ENCODE results near the gene GMDS.

GMDS gene

DNA sequence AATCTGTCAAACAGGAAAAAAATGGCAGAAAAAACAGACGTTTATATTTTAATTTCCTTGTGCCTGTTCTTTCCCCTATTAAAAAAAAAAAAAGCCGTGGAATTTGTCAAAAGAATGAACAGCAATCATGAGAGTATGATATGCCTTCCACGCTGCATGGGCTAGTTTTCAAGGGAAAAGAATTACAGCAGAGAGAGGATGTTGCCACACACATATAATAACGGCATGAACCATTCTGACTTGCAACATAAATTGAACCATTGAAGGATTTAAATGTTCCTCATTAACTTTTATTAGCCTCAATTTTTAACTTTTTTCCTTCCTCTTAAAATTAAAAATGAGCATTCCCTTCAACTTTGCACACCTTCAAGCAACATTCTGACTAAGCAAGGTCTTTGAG, 333.9 kb downstream of the GMDS start:
- TF ChIP-seq, protein P1, sequence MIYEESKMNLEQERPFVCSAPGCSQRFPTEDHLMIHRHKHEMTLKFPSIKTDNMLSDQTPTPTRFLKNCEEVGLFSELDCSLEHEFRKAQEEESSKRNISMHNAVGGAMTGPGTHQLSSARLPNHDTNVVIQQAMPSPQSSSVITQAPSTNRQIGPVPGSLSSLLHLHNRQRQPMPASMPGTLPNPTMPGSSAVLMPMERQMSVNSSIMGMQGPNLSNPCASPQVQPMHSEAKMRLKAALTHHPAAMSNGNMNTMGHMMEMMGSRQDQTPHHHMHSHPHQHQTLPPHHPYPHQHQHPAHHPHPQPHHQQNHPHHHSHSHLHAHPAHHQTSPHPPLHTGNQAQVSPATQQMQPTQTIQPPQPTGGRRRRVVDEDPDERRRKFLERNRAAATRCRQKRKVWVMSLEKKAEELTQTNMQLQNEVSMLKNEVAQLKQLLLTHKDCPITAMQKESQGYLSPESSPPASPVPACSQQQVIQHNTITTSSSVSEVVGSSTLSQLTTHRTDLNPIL (CRISPR knock-in tag; IDR thresholded peaks at IDR 0.05; ENCODE audit: low read depth), result no peak
- TF ChIP-seq, protein P2, sequence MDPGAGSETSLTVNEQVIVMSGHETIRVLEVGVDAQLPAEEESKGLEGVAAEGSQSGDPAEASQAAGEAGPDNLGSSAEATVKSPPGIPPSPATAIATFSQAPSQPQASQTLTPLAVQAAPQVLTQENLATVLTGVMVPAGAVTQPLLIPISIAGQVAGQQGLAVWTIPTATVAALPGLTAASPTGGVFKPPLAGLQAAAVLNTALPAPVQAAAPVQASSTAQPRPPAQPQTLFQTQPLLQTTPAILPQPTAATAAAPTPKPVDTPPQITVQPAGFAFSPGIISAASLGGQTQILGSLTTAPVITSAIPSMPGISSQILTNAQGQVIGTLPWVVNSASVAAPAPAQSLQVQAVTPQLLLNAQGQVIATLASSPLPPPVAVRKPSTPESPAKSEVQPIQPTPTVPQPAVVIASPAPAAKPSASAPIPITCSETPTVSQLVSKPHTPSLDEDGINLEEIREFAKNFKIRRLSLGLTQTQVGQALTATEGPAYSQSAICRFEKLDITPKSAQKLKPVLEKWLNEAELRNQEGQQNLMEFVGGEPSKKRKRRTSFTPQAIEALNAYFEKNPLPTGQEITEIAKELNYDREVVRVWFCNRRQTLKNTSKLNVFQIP (CRISPR knock-in tag; IDR thresholded peaks at IDR 0.05; ENCODE audit: borderline replicate concordance, low read depth), result no peak
- TF ChIP-seq, protein P3, sequence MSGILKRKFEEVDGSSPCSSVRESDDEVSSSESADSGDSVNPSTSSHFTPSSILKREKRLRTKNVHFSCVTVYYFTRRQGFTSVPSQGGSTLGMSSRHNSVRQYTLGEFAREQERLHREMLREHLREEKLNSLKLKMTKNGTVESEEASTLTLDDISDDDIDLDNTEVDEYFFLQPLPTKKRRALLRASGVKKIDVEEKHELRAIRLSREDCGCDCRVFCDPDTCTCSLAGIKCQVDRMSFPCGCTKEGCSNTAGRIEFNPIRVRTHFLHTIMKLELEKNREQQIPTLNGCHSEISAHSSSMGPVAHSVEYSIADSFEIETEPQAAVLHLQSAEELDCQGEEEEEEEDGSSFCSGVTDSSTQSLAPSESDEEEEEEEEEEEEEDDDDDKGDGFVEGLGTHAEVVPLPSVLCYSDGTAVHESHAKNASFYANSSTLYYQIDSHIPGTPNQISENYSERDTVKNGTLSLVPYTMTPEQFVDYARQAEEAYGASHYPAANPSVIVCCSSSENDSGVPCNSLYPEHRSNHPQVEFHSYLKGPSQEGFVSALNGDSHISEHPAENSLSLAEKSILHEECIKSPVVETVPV (CRISPR knock-in tag; IDR thresholded peaks at IDR 0.05), result no peak
- TF ChIP-seq ZFP3 (CRISPR knock-in tag; IDR thresholded peaks at IDR 0.05), result no peak
- no peak for TF ChIP-seq SNAI2 (CRISPR knock-in tag; IDR thresholded peaks at IDR 0.05)
- ATAC-seq, result no peak

DNA sequence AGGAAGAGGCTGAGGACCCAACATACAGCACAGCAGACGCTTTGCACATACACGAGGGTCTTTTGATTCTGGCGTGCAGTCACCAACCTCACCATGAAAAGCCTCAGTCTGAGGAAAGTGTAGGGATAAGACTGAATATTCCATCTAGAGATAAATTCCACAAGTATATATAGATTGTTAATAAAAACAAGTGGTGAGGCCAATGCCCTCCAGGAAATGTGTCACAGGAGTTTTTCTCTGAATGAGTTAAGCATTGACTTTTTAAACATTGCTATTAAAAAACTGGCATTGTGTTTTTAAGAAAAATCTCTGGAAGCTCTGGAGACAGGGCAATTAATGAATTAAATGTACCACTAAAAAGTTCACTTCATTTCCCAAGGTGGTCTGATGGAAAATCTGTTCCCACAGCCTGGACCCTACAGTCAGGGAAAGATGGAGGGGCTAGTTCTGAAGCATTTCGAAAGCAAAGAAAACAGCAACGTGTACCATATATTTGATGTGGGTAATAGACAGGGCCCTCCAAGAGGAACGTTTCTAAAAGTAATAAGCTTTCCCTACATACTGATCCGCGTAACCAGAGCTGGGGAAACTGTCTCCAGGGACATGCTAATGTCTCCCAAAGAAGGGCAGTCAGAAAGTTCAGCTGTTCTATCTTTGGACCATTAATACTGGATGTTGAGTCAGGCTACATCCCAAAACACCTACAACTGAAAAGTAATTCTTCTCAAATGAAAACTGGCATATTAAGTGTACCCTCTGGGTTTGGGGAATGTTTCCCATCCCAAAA, 334.6 kb downstream of the GMDS start:
- TF ChIP-seq RARB (CRISPR knock-in tag; IDR thresholded peaks at IDR 0.05) (no peak), CSDC2 (CRISPR knock-in tag; IDR thresholded peaks at IDR 0.05) (no peak), ISL1 (CRISPR knock-in tag; IDR thresholded peaks at IDR 0.05) (no peak), TOX (CRISPR knock-in tag; IDR thresholded peaks at IDR 0.05; ENCODE audit: borderline replicate concordance) (no peak), ZFP30 (CRISPR knock-in tag; IDR thresholded peaks at IDR 0.05) (no peak), TCF4 (CRISPR knock-in tag; IDR thresholded peaks at IDR 0.05; ENCODE audit: borderline replicate concordance) (no peak), ZNF565 (CRISPR knock-in tag; conservative IDR thresholded peaks at IDR 0.05; ENCODE audit: low read depth) (no peak), PPARA (CRISPR knock-in tag; IDR thresholded peaks at IDR 0.05; ENCODE audit: borderline replicate concordance) (no peak), BACH2 (CRISPR knock-in tag; IDR thresholded peaks at IDR 0.05; ENCODE audit: borderline replicate concordance) (no peak)
- TF ChIP-seq, protein P4, sequence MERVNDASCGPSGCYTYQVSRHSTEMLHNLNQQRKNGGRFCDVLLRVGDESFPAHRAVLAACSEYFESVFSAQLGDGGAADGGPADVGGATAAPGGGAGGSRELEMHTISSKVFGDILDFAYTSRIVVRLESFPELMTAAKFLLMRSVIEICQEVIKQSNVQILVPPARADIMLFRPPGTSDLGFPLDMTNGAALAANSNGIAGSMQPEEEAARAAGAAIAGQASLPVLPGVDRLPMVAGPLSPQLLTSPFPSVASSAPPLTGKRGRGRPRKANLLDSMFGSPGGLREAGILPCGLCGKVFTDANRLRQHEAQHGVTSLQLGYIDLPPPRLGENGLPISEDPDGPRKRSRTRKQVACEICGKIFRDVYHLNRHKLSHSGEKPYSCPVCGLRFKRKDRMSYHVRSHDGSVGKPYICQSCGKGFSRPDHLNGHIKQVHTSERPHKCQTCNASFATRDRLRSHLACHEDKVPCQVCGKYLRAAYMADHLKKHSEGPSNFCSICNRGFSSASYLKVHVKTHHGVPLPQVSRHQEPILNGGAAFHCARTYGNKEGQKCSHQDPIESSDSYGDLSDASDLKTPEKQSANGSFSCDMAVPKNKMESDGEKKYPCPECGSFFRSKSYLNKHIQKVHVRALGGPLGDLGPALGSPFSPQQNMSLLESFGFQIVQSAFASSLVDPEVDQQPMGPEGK (CRISPR knock-in tag; IDR thresholded peaks at IDR 0.05; ENCODE audit: borderline replicate concordance), result no peak
- TF ChIP-seq, protein P5, sequence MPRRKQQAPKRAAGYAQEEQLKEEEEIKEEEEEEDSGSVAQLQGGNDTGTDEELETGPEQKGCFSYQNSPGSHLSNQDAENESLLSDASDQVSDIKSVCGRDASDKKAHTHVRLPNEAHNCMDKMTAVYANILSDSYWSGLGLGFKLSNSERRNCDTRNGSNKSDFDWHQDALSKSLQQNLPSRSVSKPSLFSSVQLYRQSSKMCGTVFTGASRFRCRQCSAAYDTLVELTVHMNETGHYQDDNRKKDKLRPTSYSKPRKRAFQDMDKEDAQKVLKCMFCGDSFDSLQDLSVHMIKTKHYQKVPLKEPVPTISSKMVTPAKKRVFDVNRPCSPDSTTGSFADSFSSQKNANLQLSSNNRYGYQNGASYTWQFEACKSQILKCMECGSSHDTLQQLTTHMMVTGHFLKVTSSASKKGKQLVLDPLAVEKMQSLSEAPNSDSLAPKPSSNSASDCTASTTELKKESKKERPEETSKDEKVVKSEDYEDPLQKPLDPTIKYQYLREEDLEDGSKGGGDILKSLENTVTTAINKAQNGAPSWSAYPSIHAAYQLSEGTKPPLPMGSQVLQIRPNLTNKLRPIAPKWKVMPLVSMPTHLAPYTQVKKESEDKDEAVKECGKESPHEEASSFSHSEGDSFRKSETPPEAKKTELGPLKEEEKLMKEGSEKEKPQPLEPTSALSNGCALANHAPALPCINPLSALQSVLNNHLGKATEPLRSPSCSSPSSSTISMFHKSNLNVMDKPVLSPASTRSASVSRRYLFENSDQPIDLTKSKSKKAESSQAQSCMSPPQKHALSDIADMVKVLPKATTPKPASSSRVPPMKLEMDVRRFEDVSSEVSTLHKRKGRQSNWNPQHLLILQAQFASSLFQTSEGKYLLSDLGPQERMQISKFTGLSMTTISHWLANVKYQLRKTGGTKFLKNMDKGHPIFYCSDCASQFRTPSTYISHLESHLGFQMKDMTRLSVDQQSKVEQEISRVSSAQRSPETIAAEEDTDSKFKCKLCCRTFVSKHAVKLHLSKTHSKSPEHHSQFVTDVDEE (CRISPR knock-in tag; IDR thresholded peaks at IDR 0.05), result no peak
- no peak for ATAC-seq

DNA sequence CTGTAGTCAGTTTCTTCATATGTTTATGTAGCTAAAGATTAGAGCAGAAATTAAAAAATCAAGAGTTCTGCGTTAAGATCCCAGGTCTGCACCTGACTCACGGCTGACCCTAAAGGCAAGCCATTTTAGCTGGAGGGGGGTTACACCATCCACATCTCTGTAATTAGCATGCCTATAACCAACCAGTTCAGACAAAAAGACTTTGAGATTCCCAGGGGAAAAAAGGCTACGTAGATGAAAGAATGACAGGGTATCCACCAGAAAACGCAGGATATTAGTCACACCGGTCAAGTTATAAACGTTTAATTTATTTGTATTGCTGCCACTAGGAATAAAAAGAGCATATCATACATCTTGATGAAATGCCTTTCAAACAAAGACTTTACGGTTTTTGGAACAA, 336.6 kb downstream of the GMDS start:
- no peak for TF ChIP-seq ZFP3 (CRISPR knock-in tag; IDR thresholded peaks at IDR 0.05)
- no peak for TF ChIP-seq TCF4 (CRISPR knock-in tag; IDR thresholded peaks at IDR 0.05; ENCODE audit: borderline replicate concordance)
- TF ChIP-seq ZNF70 (CRISPR knock-in tag; IDR thresholded peaks at IDR 0.05), result no peak
- TF ChIP-seq ARNTL (CRISPR knock-in tag; IDR thresholded peaks at IDR 0.05; ENCODE audit: borderline replicate concordance, low read depth), result no peak
- TF ChIP-seq PPARA (CRISPR knock-in tag; IDR thresholded peaks at IDR 0.05; ENCODE audit: borderline replicate concordance), result no peak
- TF ChIP-seq ZNF565 (CRISPR knock-in tag; conservative IDR thresholded peaks at IDR 0.05; ENCODE audit: low read depth), result no peak
- no peak for TF ChIP-seq ZC3H10 (CRISPR knock-in tag; IDR thresholded peaks at IDR 0.05)
- TF ChIP-seq, protein P4 (CRISPR knock-in tag; IDR thresholded peaks at IDR 0.05; ENCODE audit: borderline replicate concordance), result no peak
- TF ChIP-seq ZFP30 (CRISPR knock-in tag; IDR thresholded peaks at IDR 0.05), result no peak
- TF ChIP-seq TOX (CRISPR knock-in tag; IDR thresholded peaks at IDR 0.05; ENCODE audit: borderline replicate concordance), result no peak
- TF ChIP-seq OSR1 (CRISPR knock-in tag; IDR thresholded peaks at IDR 0.05), result no peak
- TF ChIP-seq BACH2 (CRISPR knock-in tag; IDR thresholded peaks at IDR 0.05; ENCODE audit: borderline replicate concordance), result no peak
- TF ChIP-seq CSDC2 (CRISPR knock-in tag; IDR thresholded peaks at IDR 0.05), result no peak
- TF ChIP-seq ISL1 (CRISPR knock-in tag; IDR thresholded peaks at IDR 0.05), result no peak
- TF ChIP-seq GLIS3 (CRISPR knock-in tag; IDR thresholded peaks at IDR 0.05), result no peak
- TF ChIP-seq ZNF8 (CRISPR knock-in tag; IDR thresholded peaks at IDR 0.05), result no peak
- TF ChIP-seq, protein P1 (CRISPR knock-in tag; IDR thresholded peaks at IDR 0.05; ENCODE audit: low read depth), result no peak
- TF ChIP-seq, protein P2 (CRISPR knock-in tag; IDR thresholded peaks at IDR 0.05; ENCODE audit: borderline replicate concordance, low read depth), result no peak
- no peak for ATAC-seq

All from SK-N-SH treated with all-trans-retinoic acid at 6 μM for 48 hours (cell line).